HEK293T (cell line): ENCODE data around the gene TDRKH.
"Not testable (repeated sequence)": the region's sequence is repeated elsewhere in the genome, so short reads cannot be mapped to it uniquely, and the experiment has no call there.

Source experiments
- CTCF ChIA-PET: fragments of 350-600 bp; formaldehyde crosslinking; extraction: SDS; loops from one replicate; lab custom pipeline; 2021; ENCODE audit warnings: antibody characterized with exemption, inconsistent platforms; lab: Yijun Ruan, JAX
- POLR2A ChIA-PET: fragments of 350-600 bp; formaldehyde crosslinking; extraction: SDS; loops from one replicate; lab custom pipeline; 2020; ENCODE audit warnings: antibody characterized with exemption, inconsistent platforms; lab: Yijun Ruan, JAX
- DNase-seq: peaks from one replicate; pipeline ENCODE4 v3.0.0; 2012; ENCODE audit warnings: mixed read lengths; ENCODE audit errors: extremely low spot score
- ARNT ChIP-seq: fragments of 450-650 bp; IDR thresholded peaks from 2 replicates; pipeline ENCODE4 v1.6.1; 2017; ENCODE audit warnings: mild to moderate bottlenecking
- BHLHE40 ChIP-seq: fragments of 450-650 bp; IDR thresholded peaks from 2 replicates; pipeline ENCODE4 v1.6.1; 2016; ENCODE audit warnings: mild to moderate bottlenecking, moderate library complexity, borderline replicate concordance
- CTBP1 ChIP-seq: fragments of 450-650 bp; IDR thresholded peaks from 2 replicates; pipeline ENCODE4 v1.6.1; 2016; ENCODE audit warnings: borderline replicate concordance
- ELF4 ChIP-seq: fragments of 450-650 bp; IDR thresholded peaks from 2 replicates; pipeline ENCODE4 v1.6.1; 2017; ENCODE audit warnings: antibody characterized with exemption
- FOXA1 ChIP-seq: fragments of 450-650 bp; IDR thresholded peaks from 2 replicates; pipeline ENCODE4 v1.6.1; 2016; ENCODE audit warnings: mild to moderate bottlenecking
- FOXK2 ChIP-seq: fragments of 450-650 bp; IDR thresholded peaks from 2 replicates; pipeline ENCODE4 v1.6.1; 2016; ENCODE audit warnings: mild to moderate bottlenecking
- FOXM1 ChIP-seq: fragments of 450-650 bp; IDR thresholded peaks from 2 replicates; pipeline ENCODE4 v1.6.1; 2017; ENCODE audit warnings: mild to moderate bottlenecking, borderline replicate concordance
- L3MBTL2 ChIP-seq: fragments of 450-650 bp; conservative IDR thresholded peaks from 2 replicates; pipeline ENCODE4 v1.6.1; 2016; ENCODE audit warnings: mild to moderate bottlenecking
- LEF1 ChIP-seq: fragments of 450-650 bp; IDR thresholded peaks from 2 replicates; pipeline ENCODE4 v1.6.1; 2017; ENCODE audit warnings: mild to moderate bottlenecking, borderline replicate concordance
- NFRKB ChIP-seq: fragments of 450-650 bp; IDR thresholded peaks from 2 replicates; pipeline ENCODE4 v1.6.1; 2016; ENCODE audit warnings: mild to moderate bottlenecking, moderate library complexity
- PKNOX1 ChIP-seq: fragments of 450-650 bp; IDR thresholded peaks from 2 replicates; pipeline ENCODE4 v1.6.1; 2016
- SP1 ChIP-seq: fragments of 450-650 bp; IDR thresholded peaks from 2 replicates; pipeline ENCODE4 v1.6.1; 2017
- SUZ12 ChIP-seq: fragments of 450-650 bp; IDR thresholded peaks from 2 replicates; pipeline ENCODE4 v1.6.1; 2016; ENCODE audit warnings: mild to moderate bottlenecking
- TARDBP ChIP-seq: fragments of 450-650 bp; IDR thresholded peaks from 2 replicates; pipeline ENCODE4 v1.6.1; 2016
- ZNF384 ChIP-seq: fragments of 450-650 bp; IDR thresholded peaks from 2 replicates; pipeline ENCODE4 v1.6.1; 2016

The TDRKH gene

DNA sequence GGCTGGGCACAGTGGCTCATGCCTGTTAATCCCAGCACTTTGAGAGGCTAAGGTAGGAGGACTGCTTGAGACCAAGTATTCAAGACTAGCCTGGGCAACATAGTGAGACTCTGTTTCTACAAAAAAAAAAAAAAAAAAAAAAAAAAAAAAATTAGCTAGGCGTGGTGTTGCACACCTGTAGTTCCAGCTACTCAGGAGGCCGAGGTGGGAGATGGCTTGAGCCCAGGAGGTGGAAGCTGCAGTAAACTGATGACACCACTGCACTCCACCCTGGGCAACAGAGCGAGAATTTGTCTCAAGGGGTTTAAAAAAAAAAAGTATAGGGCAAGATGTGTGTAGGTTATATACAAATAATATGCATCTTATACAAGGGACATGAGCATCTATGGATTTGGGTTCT, 2.6 kb downstream of the TDRKH start:
- ChIA-PET CTCF (no interaction called here), POLR2A (no interaction called here)
- no peak for DNase-seq
- TF ChIP-seq FOXM1 (no peak), FOXA1 (no peak)

DNA sequence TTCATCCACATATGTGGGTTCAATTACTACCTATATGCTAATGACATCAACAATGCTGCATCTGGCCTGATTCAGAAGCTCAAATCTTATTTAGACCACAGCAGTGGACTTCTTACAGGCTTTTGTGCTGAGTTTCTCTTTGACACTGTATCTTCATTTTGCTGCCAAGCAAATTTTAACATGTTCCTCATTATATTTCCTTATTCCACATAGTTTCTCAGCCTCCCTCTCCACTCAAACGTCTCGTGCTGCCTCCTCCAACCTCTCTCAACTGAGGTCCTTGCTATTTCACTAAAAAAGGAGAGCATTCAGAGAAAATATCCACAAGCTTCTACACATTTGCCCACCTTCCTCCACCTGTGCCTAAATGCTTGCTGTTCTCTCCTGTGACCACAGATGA, 6.5 kb downstream of the TDRKH start:
- no peak for DNase-seq
- CTCF ChIA-PET = no interaction called here
- POLR2A ChIA-PET = no interaction called here
- no peak for TF ChIP-seq ELF4
- no peak for TF ChIP-seq NFRKB
- TF ChIP-seq SUZ12 = no peak
- no peak for TF ChIP-seq FOXM1
- TF ChIP-seq FOXA1 = no peak
- no peak for TF ChIP-seq LEF1
- TF ChIP-seq SP1 = no peak

DNA sequence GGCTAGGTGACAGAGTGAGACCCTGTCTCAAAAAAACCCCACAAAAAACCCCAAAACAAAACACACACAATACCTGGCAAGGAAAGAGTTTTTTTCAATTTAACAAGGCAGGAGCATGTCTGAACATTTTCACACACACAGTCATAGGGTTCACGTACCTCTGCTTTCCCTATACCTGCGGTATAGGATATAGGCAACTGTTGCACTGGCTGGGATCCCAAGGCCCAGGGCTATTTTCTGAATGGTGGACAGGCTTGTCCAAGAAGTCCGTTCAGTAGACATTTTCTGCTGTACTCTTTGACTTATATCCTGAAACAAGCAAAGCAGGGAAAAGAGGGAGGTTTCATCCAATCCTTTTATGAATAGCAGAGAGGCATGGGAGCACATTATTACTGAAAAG, 7.6 kb downstream of the TDRKH start:
- DNase-seq = no peak
- ChIA-PET POLR2A (no interaction called here), CTCF (no interaction called here)
- no peak for TF ChIP-seq SP1
- no peak for TF ChIP-seq NFRKB
- no peak for TF ChIP-seq LEF1
- no peak for TF ChIP-seq PKNOX1
- TF ChIP-seq TARDBP = no peak
- no peak for TF ChIP-seq ARNT
- no peak for TF ChIP-seq L3MBTL2
- TF ChIP-seq FOXM1 = no peak
- TF ChIP-seq ELF4 = no peak

DNA sequence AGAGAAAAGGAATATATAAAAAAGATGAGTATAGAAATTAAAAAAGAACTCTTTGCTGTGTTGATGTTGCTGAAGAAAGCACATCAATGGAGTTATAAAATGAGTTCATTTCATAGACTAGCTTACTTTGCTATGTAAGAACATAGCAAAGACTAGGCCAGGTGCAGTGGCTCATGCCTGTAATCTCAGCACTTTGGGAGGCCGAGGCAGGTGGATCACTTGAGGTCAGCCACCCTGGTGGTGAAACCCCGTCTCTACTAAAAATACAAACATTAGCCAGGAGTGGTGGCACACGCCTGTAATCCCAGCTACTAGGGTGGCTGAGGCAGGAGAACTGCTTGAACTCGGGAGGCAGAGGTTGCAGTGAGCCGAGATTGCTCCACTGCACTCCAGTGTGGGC, 8.3 kb downstream of the TDRKH start:
- POLR2A ChIA-PET, CTCF ChIA-PET, DNase-seq: not testable (repeated sequence)

DNA sequence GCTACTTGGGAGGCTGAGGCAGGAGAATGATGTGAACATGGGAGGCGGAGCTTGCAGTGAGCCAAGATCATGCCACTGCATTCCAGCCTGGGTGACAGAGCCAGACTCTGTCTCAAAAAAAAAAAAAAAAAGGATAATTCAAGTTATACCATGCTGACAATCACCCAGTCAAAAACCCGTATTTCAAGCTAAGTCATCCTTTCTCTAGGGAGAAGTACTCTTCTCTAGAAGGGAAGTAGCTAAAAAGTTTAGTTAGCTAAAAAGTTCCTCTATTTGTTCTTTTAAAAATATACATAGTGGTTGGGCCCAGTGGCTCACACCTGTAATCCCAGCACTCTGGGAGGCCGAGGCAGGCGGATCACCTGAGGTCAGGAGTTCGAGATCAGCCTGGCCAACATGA, 9.6 kb downstream of the TDRKH start:
- POLR2A ChIA-PET = interaction anchor here (1.7 kb wide), 1 partner anchor 9 kb away, joined by 5 read pairs; no protein-coding TSS in a partner anchor
- CTCF ChIA-PET, DNase-seq: not testable (repeated sequence)

- POLR2A ChIA-PET = interaction anchor here (1.7 kb wide), 1 partner anchor 10 kb away, joined by 5 read pairs; no protein-coding TSS in a partner anchor
These were observed 10.4 kb downstream of the TDRKH start for GRCh38 chr1:151779852-151780251.

GRCh38 chr1:151777317-151777716, 13.0 kb downstream of the TDRKH start:
- no peak for TF ChIP-seq ZNF384
- no peak for TF ChIP-seq CTBP1
- no peak for TF ChIP-seq FOXK2
- TF ChIP-seq TARDBP = no peak
- no peak for TF ChIP-seq ARNT
- no peak for TF ChIP-seq BHLHE40
- TF ChIP-seq NFRKB = no peak
- TF ChIP-seq FOXA1 = no peak
- no peak for TF ChIP-seq SUZ12
- no peak for TF ChIP-seq FOXM1
- TF ChIP-seq PKNOX1 = no peak
- TF ChIP-seq L3MBTL2 = no peak
- DNase-seq = no peak
- ChIA-PET CTCF (interaction anchor here (0.6 kb wide), 1 partner anchor 225 kb away, joined by 4 read pairs; no protein-coding TSS in a partner anchor), POLR2A (interaction anchor here (1.2 kb wide), 1 partner anchor 12 kb away, joined by 6 read pairs; no protein-coding TSS in a partner anchor)

More at GRCh38 chr1:151779852-151780251, 10.4 kb downstream of the TDRKH start:
- CTCF ChIA-PET = no interaction called here
- TF ChIP-seq L3MBTL2 = no peak
- no peak for TF ChIP-seq ELF4
- TF ChIP-seq LEF1 = no peak
- TF ChIP-seq FOXM1 = no peak
- TF ChIP-seq ZNF384 = no peak
- no peak for TF ChIP-seq FOXA1
- TF ChIP-seq NFRKB = no peak
- DNase-seq = no peak

DNA sequence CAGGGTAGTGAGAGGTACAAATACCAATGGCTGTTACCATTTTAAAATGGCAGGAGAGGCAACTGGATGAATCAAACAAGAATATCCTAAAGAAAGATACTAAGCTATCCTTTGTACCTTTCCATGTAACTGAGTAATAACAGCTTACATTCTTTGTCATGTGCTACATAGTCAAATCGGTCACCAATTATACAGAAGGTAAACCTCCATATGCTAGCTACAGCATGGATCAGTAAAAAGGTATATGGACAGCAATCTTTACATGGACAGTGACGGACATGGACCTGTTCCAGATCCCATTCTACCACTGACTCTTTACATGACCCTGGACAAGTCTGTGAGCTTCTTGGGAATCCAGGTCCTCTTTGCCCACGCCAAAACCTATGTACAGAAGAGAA, 13.6 kb downstream of the TDRKH start:
- ChIA-PET POLR2A (interaction anchor here (1.2 kb wide), 1 partner anchor 13 kb away, joined by 6 read pairs; no protein-coding TSS in a partner anchor), CTCF (no interaction called here)
- TF ChIP-seq SUZ12 = no peak
- no peak for DNase-seq
